ENCODE measurements around the gene HPCA.

DNA sequence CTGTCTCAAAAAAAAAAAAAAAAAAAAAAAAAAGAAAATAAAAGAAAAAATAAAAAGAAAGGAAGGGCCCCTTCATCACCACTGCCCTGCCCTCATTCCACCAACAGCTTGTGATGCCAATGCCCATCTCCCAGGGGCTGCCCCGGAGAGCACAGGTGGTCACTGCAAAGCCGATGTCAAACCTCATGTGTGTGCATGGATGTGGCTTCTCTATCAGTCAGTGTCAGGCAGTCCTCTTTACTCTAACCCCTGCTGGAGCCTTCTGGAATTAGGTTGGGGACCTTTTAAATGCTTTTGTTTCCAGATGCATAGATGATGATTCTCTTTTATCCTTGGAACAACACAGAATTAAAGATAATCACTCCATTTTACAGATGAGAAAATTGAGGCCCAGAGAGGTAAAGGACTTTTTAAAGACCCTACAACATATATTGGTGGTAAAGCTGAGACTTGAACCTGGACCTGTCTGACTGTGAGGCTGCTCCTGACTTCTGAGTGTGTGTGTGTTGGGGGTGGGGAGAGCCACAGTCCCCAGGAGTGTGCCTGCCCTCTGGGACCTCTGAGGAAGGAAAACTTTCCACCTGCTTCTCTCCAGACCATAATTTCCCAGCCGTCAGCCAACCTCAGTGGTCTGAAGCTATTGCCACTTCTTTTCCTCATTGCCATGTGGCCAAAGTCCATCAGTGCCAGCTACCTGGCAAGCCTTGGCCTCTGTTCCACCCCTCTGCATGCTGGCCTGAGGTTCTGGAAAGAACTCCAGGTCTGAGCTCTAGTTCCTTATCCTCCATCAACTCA is 17.9 kb downstream of the HPCA start:
- TF ChIP-seq, protein P1, sequence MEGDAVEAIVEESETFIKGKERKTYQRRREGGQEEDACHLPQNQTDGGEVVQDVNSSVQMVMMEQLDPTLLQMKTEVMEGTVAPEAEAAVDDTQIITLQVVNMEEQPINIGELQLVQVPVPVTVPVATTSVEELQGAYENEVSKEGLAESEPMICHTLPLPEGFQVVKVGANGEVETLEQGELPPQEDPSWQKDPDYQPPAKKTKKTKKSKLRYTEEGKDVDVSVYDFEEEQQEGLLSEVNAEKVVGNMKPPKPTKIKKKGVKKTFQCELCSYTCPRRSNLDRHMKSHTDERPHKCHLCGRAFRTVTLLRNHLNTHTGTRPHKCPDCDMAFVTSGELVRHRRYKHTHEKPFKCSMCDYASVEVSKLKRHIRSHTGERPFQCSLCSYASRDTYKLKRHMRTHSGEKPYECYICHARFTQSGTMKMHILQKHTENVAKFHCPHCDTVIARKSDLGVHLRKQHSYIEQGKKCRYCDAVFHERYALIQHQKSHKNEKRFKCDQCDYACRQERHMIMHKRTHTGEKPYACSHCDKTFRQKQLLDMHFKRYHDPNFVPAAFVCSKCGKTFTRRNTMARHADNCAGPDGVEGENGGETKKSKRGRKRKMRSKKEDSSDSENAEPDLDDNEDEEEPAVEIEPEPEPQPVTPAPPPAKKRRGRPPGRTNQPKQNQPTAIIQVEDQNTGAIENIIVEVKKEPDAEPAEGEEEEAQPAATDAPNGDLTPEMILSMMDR (IDR thresholded peaks at IDR 0.05 in 8 of 11, conservative IDR thresholded peaks at IDR 0.05 in 3 of 11), result no peak
- TF ChIP-seq POLR2A (IDR thresholded peaks at IDR 0.05), result no peak
